ENCODE results near the gene RICTOR. TPM values are rescaled to one million over a fixed set of nuclear protein-coding genes. Genes with fewer than 3 reads are reported as not detected.

RICTOR gene
- total and polyA plus RNA-seq, 9 of the 15 experiments (the other 6 are each of a cell fraction or from before 2014, with no cell fraction given), result 13.9 to 46.6 (median 22.6) TPM

- H3K36me3 ChIP-seq (ENCODE audit: control insufficient read depth, insufficient read depth, low read length), result peaks cover 48% of the 10 kb centered on the region
- WGBS (ENCODE audit: insufficient coverage, low coverage, missing lambda C conversion rate), result 98% methylated on average over 3 of the region's 3 CpGs
- DNase-seq (ENCODE audit: extremely low read depth in 1 of 4, low spot score in 3 of 4), result no peak
Observed at GRCh38 chr5:39064450-39064849, 9.7 kb downstream of the RICTOR start.

More at GRCh38 chr5:39064450-39064849, 9.7 kb downstream of the RICTOR start:
- ChIA-PET POLR2A (no interaction called here), CTCF (ENCODE audit: low intra/inter-chr PET ratio) (no interaction called here)
- H3K4me3 ChIP-seq, result no peak overlapping the region
- no peaks in the 10 kb centered on the region for H3K9me1 ChIP-seq (ENCODE audit: control insufficient read depth, insufficient read depth, low read length)
- no peak overlapping the region for H3K9ac ChIP-seq (ENCODE audit: insufficient read depth in 1 of 2, low read depth in 2 of 2, low read length in 2 of 2)
- no peaks in the 10 kb centered on the region for H3K27me3 ChIP-seq (ENCODE audit: control insufficient read depth in 2 of 2, insufficient read depth in 2 of 2, low read length in 2 of 2)
- H3K9me3 ChIP-seq (replicated peaks; ENCODE audit: control insufficient read depth, insufficient read depth, low read depth, low read length), result peaks cover 9% of the 10 kb centered on the region
- TF ChIP-seq ZBTB43 (CRISPR knock-in tag; IDR thresholded peaks at IDR 0.05) (no peak), SAFB2 (IDR thresholded peaks at IDR 0.05; ENCODE audit: borderline replicate concordance, low read depth, low read length, severe bottlenecking) (no peak), FUS (optimal IDR thresholded peaks at IDR 0.05; ENCODE audit: low read depth, low read length) (no peak), GABPB2 (CRISPR knock-in tag; conservative IDR thresholded peaks at IDR 0.05) (no peak), EZH2 (IDR thresholded peaks at IDR 0.05; ENCODE audit: borderline replicate concordance, low read depth, low read length) (no peak), C11orf30 (IDR thresholded peaks at IDR 0.05; ENCODE audit: low read depth) (no peak), ZNF445 (CRISPR knock-in tag; IDR thresholded peaks at IDR 0.05; ENCODE audit: low read depth) (no peak), ZNF165 (CRISPR knock-in tag; IDR thresholded peaks at IDR 0.05; ENCODE audit: borderline replicate concordance) (no peak), FOXO4 (CRISPR knock-in tag; IDR thresholded peaks at IDR 0.05) (no peak), ELK3 (CRISPR knock-in tag; IDR thresholded peaks at IDR 0.05) (no peak), ZNF830 (CRISPR knock-in tag; IDR thresholded peaks at IDR 0.05) (no peak), FOXM1 (IDR thresholded peaks at IDR 0.05; ENCODE audit: low read depth) (no peak), FOXM1 (CRISPR knock-in tag; IDR thresholded peaks at IDR 0.05; ENCODE audit: low read depth) (no peak), MLX (CRISPR knock-in tag; conservative IDR thresholded peaks at IDR 0.05) (no peak), ZBTB17 (CRISPR knock-in tag; IDR thresholded peaks at IDR 0.05) (no peak), ZFX (CRISPR knock-in tag; IDR thresholded peaks at IDR 0.05) (no peak), EP300 (IDR thresholded peaks at IDR 0.05; ENCODE audit: low read length) (no peak), MAX (CRISPR knock-in tag; IDR thresholded peaks at IDR 0.05) (no peak), PHF8 (IDR thresholded peaks at IDR 0.05; ENCODE audit: borderline replicate concordance, low read length) (no peak)
- ATAC-seq (no peak), FAIRE-seq (no peak)
- no TSS peak for BruUV-seq (replicated peaks)
- in situ Hi-C loops (cut with MboI) (no loop called here), intact Hi-C loops (cut with micrococcal nuclease) (no loop called here)
- no peaks in the 10 kb centered on the region for H4K20me1 ChIP-seq (replicated peaks; ENCODE audit: control insufficient read depth, insufficient read depth, low read length)
- no peak overlapping the region for H3K4me2 ChIP-seq (ENCODE audit: insufficient read depth, low read length)
- H3K4me1 ChIP-seq (replicated peaks in 1 of 2; ENCODE audit: control insufficient read depth in 2 of 2, insufficient read depth in 2 of 2, low read length in 2 of 2), result no peaks in the 10 kb centered on the region
- no peak overlapping the region for H3K27ac ChIP-seq (ENCODE audit: extremely low read depth, low read depth, low read length)
- H3K79me2 ChIP-seq (ENCODE audit: control insufficient read depth, insufficient read depth, low read length), result peaks cover 100% of the 10 kb centered on the region
- no peak overlapping the region for H2AFZ ChIP-seq (ENCODE audit: low read depth, low read length)
